Measurements from ENCODE around the gene BRPF1. TPM values are rescaled to one million over a fixed set of nuclear protein-coding genes. Genes with fewer than 3 reads are reported as not detected.

BRPF1 gene
- total and polyA plus RNA-seq, 2 donors (not counting 1 experiment from before 2014, with no cell fraction given): 24.4 to 36.5 TPM

DNA sequence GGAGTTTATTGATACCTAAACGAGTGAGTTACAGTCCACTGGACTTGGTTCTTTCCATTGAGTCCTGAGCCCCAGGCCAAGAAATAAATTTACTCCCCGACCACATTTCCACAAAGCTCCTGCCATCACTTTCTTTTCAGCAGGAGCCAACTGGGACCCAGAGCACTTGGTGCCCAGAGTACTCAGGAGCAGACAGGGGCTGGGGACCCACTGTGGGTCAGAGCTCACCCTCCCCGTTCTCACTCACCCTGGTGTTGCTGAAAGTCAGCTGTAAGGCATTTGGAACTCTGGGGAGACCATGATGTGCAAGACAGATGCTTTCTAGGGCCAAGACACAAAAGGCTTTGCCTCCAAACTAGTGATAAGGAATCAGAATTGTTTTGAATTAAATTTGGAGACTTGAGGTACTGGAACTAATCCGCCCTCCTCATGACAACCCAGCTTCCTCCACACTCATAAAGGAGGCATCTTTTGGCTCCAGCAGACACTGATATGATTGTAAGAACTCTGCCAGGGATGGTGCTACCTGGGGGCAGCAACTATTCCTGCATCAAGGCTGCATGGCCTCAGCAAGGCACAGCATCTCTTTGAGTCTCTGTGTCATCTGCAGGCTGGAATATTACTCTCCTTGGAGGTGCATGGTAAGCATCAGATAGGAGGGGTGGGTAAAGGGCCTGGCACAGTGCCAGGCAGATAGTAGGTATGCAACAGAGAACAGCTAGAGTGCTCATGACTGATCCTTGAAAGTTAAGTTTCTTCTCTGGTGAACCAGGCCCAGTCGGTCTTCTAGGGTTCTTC, 45.6 kb downstream of the BRPF1 start:
- H3K4me1 ChIP-seq (ENCODE audit: control insufficient read depth in 2 of 2, insufficient read depth in 2 of 2, low read length in 2 of 2): peaks cover 45 to 51% of the 10 kb centered on the region in 2 donors
- H3K4me2 ChIP-seq (replicated peaks; ENCODE audit: low read depth, low read length, poor library complexity, severe bottlenecking): no peak overlapping the region
- ChIA-PET CTCF (interaction anchor here (0.6 to 1.0 kb wide), 2 partner anchors 16 to 17 kb away, joined by 3 to 4 read pairs; partner anchors contain the start of gene ARPC4), POLR2A (no interaction called here)
- DNase-seq (no peak), ATAC-seq (ENCODE audit: low read depth) (no peak)
- no peak overlapping the region for H3K9ac ChIP-seq (ENCODE audit: low read length)
- no peak overlapping the region for H2AFZ ChIP-seq (ENCODE audit: insufficient read depth, low read depth, low read length, poor library complexity, severe bottlenecking)
- Mint-ChIP-seq H3K27me3 (no peaks in the 10 kb centered on the region), H3K4me3 (no peak overlapping the region), H3K9me3 (ENCODE audit: insufficient read depth) (no peaks in the 10 kb centered on the region), H3K27ac (no peak overlapping the region), H3K4me1 (peaks cover 49% of the 10 kb centered on the region)
- TF ChIP-seq, protein P1, sequence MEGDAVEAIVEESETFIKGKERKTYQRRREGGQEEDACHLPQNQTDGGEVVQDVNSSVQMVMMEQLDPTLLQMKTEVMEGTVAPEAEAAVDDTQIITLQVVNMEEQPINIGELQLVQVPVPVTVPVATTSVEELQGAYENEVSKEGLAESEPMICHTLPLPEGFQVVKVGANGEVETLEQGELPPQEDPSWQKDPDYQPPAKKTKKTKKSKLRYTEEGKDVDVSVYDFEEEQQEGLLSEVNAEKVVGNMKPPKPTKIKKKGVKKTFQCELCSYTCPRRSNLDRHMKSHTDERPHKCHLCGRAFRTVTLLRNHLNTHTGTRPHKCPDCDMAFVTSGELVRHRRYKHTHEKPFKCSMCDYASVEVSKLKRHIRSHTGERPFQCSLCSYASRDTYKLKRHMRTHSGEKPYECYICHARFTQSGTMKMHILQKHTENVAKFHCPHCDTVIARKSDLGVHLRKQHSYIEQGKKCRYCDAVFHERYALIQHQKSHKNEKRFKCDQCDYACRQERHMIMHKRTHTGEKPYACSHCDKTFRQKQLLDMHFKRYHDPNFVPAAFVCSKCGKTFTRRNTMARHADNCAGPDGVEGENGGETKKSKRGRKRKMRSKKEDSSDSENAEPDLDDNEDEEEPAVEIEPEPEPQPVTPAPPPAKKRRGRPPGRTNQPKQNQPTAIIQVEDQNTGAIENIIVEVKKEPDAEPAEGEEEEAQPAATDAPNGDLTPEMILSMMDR (IDR thresholded peaks at IDR 0.05): no peak
- TF ChIP-seq EZH2 (IDR thresholded peaks at IDR 0.05; ENCODE audit: borderline replicate concordance, insufficient read depth, low read depth, low read length, poor library complexity, severe bottlenecking): no peak
- H4K20me1 ChIP-seq (ENCODE audit: control insufficient read depth, insufficient read depth, low read length, poor library complexity, severe bottlenecking): no peaks in the 10 kb centered on the region
- WGBS (ENCODE audit: insufficient coverage): 90% methylated on average over 2 of the region's 5 CpGs
- peaks cover 0 to 6% of the 10 kb centered on the region in 2 experiments for H3K36me3 ChIP-seq (replicated peaks in 1 of 2; ENCODE audit: control extremely low read depth in 1 of 2, control insufficient read depth in 1 of 2, extremely low read depth in 1 of 2, insufficient read depth in 2 of 2, low read length in 1 of 2)
- H3K27me3 ChIP-seq (replicated peaks in 1 of 4; ENCODE audit: control extremely low read depth in 1 of 4, control insufficient read depth in 3 of 4, insufficient read depth in 4 of 4, low read length in 3 of 4): no peaks in the 10 kb centered on the region
- no peaks in the 10 kb centered on the region for H3K79me2 ChIP-seq (ENCODE audit: control insufficient read depth, insufficient read depth, low read length)
- H3K4me3 ChIP-seq (ENCODE audit: control extremely low read depth in 1 of 5, extremely low read depth in 1 of 5, insufficient read depth in 1 of 5, low read depth in 2 of 5, low read length in 4 of 5): no peak overlapping the region
- no peak overlapping the region for H3K27ac ChIP-seq (ENCODE audit: low read length in 2 of 2)
- intact Hi-C loops (cut with micrococcal nuclease): no loop called here
- no peaks in the 10 kb centered on the region for H3K9me3 ChIP-seq (ENCODE audit: control extremely low read depth in 1 of 3, control insufficient read depth in 2 of 3, insufficient read depth in 1 of 3, low read length in 2 of 3)

DNA sequence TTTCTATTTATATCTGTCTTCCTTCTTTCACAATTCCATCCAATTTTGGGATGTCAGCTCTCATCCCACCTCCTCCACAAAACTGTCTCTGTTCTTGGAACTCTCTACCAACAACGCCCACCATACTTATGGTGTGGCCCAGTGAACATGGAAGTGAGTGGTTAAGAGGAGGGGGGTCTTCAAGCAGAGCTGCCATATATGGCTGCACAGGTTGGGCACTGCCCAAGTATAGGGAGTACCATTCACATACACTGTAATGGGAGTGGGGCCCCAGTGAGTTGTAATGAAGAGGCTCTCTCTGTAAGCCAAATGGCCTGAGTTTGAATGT, 46.1 kb downstream of the BRPF1 start:
- Histone ChIP-seq H2AFZ (ENCODE audit: insufficient read depth, low read depth, low read length, poor library complexity, severe bottlenecking) (no peak overlapping the region), H3K27me3 (replicated peaks in 1 of 4; ENCODE audit: control extremely low read depth in 1 of 4, control insufficient read depth in 3 of 4, insufficient read depth in 4 of 4, low read length in 3 of 4) (no peaks in the 10 kb centered on the region), H3K4me2 (replicated peaks; ENCODE audit: low read depth, low read length, poor library complexity, severe bottlenecking) (no peak overlapping the region), H4K20me1 (ENCODE audit: control insufficient read depth, insufficient read depth, low read length, poor library complexity, severe bottlenecking) (no peaks in the 10 kb centered on the region), H3K4me3 (ENCODE audit: control extremely low read depth in 1 of 5, extremely low read depth in 1 of 5, insufficient read depth in 1 of 5, low read depth in 2 of 5, low read length in 4 of 5) (no peak overlapping the region), H3K79me2 (ENCODE audit: control insufficient read depth, insufficient read depth, low read length) (no peaks in the 10 kb centered on the region), H3K27ac (ENCODE audit: low read length in 2 of 2) (no peak overlapping the region), H3K4me1 (ENCODE audit: control insufficient read depth in 2 of 2, insufficient read depth in 2 of 2, low read length in 2 of 2) (peaks cover 50 to 56% of the 10 kb centered on the region in 2 donors), H3K9me3 (ENCODE audit: control extremely low read depth in 1 of 3, control insufficient read depth in 2 of 3, insufficient read depth in 1 of 3, low read length in 2 of 3) (no peaks in the 10 kb centered on the region), H3K9ac (ENCODE audit: low read length) (no peak overlapping the region), H3K36me3 (replicated peaks in 1 of 2; ENCODE audit: control extremely low read depth in 1 of 2, control insufficient read depth in 1 of 2, extremely low read depth in 1 of 2, insufficient read depth in 2 of 2, low read length in 1 of 2) (peaks cover 0 to 7% of the 10 kb centered on the region in 2 experiments)
- H3K4me1 Mint-ChIP-seq: peaks cover 55% of the 10 kb centered on the region
- ChIA-PET CTCF (no interaction called here), POLR2A (no interaction called here)
- no peak overlapping the region for H3K27ac Mint-ChIP-seq
- DNase-seq (no peak), ATAC-seq (ENCODE audit: low read depth) (no peak)
- no peak overlapping the region for H3K4me3 Mint-ChIP-seq
- intact Hi-C loops (cut with micrococcal nuclease): no loop called here
- WGBS (ENCODE audit: insufficient coverage): no CpG with 5 or more reads among the region's 1 CpG
- TF ChIP-seq EZH2 (IDR thresholded peaks at IDR 0.05; ENCODE audit: borderline replicate concordance, insufficient read depth, low read depth, low read length, poor library complexity, severe bottlenecking): no peak
- TF ChIP-seq, protein P1 (IDR thresholded peaks at IDR 0.05): no peak
- no peaks in the 10 kb centered on the region for H3K9me3 Mint-ChIP-seq (ENCODE audit: insufficient read depth)
- H3K27me3 Mint-ChIP-seq: no peaks in the 10 kb centered on the region
